ENCODE data around the gene GOT1. TPM values are rescaled to one million over a fixed set of nuclear protein-coding genes. Genes with fewer than 3 reads are reported as not detected.

The GOT1 gene
- polyA plus RNA-seq, 3 donors, result 75.3 to 87.4 (median 78.5) TPM

DNA sequence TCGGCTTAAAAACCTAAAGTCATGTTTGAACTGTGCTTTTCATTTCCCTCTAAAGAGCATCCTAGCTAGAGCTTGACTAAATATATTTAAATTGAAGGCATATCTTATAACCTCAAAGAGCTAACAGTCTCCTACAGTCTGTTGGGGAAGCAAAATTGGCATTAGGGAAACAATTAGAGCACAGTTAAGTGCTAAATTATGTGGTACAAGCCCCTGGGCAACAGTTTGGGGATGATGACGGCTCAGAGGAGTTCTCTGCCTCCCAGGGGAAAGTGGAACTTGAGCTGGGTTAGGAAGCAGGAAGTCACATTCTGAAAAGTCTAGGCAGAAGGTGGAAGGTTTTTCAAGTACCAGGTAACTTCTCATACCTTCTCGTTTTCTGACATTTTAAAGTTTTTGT is 18.6 kb upstream of the GOT1 start:
- no peak for DNase-seq (ENCODE audit: extremely low read depth in 1 of 11, low read depth in 9 of 11, low spot score in 4 of 11)

DNA sequence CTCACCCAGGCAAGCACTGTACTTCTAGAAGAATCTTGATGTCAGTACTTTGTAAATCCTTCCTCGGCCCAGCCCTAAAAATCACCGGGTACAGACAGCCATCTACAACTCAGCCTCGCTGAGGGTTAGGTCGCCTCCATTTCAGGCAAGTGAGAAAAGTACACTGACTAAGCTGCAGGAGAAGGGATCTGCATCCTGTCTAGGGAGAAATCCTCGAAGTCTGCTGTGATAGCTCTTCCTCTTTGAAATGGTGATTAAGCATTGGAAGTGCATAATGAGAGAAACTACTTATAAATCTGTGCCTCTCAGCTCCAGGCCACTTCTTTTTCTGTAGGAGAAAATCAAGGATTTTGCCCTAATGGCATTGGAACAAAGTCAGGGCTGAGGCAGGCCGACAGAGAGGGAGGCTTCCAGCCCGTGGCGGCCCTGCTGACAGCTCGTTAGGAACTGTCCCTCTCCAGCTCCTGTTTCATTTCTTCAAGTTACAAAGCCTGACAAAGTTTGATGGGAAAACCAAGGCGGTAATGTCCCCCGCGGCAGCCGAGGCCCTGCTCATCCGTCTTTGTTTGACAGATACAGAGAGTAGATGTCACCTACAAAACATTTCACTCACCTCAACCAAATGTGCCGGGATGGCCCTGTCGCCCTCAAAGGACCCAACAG is 14.1 kb upstream of the GOT1 start:
- DNase-seq (ENCODE audit: extremely low read depth in 1 of 11, low read depth in 9 of 11, low spot score in 4 of 11), result no peak

DNA sequence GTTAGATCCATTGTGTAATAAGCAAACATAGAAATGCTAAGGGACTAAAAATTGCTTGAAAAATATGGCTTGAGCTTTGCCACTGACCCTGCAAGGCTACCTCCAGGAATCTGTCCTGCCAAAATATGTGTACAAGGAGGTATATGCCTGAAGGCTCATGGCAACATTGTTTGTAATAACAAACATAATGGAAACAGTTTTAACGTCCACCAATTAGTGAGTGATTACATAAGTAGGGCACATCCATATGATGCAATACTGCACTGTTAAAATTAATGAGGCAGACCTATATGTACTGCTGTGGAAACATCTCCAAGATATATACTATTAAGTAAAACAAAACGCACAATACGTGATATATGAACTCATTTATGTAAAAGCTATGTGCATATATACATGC is 13.1 kb upstream of the GOT1 start:
- no peak for DNase-seq (ENCODE audit: extremely low read depth in 1 of 11, low read depth in 9 of 11, low spot score in 4 of 11)

DNA sequence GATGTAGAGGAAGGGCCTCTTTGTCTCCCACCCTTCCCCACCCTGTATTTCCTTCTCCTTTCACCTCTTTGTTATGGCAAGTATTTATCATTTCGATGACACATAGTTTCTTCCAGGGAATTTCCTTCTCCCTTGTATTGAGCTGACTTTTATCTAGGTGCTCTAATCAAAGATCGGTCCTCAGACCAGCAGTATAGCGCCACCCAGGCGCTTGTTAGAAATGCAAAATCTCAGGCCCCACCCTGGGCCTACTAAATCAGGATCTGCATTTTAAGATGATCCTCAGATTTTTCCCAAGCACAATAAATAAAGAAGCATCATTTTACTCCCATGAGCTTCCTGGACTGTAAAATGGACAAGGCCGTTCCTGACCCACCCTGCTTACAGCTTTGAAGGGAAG is 12.0 kb upstream of the GOT1 start:
- DNase-seq (ENCODE audit: extremely low read depth in 1 of 11, low read depth in 9 of 11, low spot score in 4 of 11), result no peak

DNA sequence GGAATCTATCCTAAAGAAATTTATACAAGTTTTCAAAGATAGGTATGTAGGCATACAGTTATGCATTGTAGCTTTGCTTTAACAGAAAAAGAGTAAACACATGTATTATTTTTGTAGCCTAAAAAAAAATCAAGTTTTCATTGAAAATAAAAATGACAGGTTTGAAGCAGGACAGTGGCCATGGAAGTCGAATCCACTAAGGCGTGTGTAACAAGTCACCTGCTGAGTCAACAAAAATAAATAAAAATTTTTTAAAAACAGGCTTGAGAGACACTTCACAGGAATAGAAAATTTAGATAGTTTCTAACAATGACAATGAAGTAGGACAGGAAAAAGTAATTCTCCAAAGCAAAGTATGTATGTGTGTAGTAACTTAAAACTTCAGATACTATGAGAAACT is 8.5 kb upstream of the GOT1 start:
- DNase-seq (ENCODE audit: extremely low read depth in 1 of 11, low read depth in 9 of 11, low spot score in 4 of 11), result no peak

DNA sequence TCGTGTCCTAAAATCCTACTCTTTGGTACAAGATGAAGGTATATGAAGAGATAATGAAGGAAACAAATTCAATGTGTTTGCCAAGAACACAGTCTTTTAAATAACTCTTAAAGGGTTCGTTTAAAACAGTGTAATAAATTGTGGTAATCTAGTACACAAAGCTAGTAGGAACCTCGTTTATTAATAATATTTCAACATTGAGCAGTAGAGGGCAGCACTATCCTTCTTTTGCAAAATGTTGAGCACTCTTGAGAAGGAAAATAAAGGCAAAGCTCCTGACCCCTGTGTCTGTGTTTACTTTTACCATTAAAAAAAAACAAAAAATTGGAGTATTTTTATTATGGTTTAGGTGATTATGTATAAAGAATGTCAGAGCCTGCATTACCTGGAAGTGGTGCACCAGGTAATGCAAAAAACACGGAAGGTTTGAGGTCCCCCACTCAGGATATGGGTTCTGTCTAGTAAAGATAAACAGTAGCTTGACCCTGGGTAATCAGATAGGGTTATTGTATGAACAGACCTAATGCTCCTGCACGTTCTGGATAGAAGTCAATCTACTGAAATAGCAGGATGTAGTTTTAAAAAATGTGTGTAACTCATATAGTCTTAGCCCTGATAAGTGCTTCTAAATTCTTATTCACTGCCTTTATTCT is 5.7 kb upstream of the GOT1 start:
- DNase-seq (ENCODE audit: extremely low read depth in 1 of 11, low read depth in 9 of 11, low spot score in 4 of 11), result peak in 5 of 11 donors; percentile 40 to 64 (median 52)

DNA sequence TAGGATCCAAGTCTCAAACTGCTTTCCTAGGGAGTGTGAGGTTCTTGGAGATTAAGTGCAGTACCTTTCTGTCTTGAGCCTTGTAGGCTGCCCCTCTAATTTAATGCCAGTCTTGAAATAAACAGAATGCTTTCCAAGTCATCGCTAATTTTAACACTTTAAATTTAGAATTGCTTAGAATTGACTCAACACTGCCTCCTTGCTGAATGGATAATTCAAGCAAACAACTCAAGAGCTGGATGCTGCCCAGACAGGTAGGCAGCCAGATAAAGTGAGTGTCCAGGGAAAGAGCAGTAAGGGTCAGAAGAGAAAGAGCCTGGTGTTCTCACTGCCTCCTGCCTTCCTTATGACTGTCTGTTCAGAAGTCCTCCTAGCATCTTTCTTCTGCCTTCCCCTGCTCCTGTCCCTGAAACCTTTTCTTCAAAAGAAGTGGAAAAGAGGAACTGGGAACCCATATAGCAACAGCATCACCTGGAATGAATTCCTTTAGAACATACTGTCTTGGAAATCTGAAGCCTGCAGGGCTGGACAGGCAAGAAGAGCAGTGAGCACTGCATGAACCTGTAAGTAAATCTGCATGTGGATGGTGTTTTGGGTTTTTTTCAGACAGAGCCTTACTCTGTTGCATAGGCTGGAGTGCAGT is 3.1 kb upstream of the GOT1 start:
- no peak for DNase-seq (ENCODE audit: extremely low read depth in 1 of 11, low read depth in 9 of 11, low spot score in 4 of 11)

DNA sequence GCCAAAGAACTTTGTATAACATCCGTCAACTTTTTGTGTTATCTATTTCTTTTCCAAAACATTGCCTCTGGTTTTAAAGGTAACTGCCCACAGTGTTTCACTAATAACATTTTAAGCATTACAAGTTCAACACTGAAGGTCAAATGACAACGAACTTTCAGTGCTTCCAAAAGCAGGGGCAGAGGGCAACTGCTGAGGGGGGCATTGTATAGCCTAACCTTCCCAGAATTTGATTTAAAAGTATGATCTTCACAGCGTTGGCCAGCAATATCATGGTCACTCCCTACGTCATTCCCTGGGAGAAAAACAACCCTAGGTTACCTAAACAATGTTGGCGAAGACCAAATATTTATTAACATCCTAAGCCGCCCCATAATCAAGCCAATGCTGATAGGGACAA is 2.5 kb upstream of the GOT1 start:
- no peak for DNase-seq (ENCODE audit: extremely low read depth in 1 of 11, low read depth in 9 of 11, low spot score in 4 of 11)

DNA sequence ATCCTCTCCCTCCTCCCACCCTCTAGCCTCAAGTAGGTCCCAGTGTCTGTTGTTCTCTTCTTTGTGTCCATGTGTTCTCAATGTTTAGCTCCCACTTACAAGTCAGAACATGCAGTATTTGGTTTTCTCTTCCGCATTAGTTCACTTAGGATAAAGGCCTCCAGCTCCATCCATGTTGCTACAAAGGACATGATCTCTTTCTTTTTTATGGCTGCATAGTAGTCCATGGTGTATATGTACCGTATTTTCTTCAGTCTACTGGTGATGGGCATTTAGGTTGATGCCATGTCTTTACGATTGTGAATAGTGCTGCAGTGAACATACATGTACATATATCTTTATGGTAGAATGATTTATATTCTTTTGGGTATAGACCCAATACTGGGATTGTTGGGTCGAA is 1.6 kb upstream of the GOT1 start:
- no peak for DNase-seq (ENCODE audit: extremely low read depth in 1 of 11, low read depth in 9 of 11, low spot score in 4 of 11)

DNA sequence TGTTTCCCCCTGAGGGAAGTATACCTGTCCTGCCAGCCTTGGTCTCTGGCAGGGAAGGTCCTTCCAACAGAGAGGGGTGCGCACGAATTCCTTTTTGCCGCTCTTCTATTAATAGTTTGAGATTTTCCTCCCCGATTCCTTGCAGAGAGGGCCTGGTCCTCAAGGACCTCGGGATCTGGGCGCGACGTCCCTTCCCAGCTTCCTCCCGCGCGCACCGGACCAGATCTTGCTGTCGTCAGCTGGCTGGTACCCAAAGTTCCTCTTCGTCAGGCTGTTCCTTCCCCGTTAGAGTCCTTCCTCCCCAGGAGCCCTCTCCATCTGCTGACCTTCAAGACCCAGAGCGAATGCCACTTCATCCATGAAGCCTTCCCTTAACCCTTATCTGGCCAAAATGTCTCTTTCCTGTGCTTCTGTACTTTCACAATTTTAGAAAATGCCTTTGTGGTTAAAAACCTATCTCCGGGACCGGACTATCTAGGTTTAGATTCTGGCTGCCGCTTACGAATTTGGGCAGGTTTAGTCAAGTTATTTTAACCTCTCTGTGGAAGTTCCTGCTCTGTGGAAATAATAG is 851 bp upstream of the GOT1 start:
- DNase-seq (ENCODE audit: extremely low read depth in 1 of 11, low read depth in 9 of 11, low spot score in 4 of 11), result peak in 1 of 11 donors; percentile 28

DNA sequence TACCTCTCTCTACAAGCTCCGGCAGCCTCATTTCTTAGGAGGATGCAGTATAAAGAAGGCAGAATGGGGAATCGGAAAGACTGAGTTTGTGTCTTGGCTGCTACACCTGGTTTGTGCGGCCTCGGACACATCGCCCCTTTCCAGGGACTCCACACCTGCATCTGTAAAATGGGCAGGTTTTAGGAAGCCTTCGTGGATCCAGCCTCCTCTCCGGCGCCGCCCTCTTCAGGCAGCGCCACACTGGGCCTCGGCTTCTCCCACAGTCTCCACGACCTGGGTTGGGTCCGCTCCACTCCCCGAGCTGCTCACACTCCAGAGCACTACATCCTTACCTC is 341 bp downstream of the GOT1 start:
- DNase-seq (ENCODE audit: extremely low read depth in 1 of 11, low read depth in 9 of 11, low spot score in 4 of 11), result no peak

DNA sequence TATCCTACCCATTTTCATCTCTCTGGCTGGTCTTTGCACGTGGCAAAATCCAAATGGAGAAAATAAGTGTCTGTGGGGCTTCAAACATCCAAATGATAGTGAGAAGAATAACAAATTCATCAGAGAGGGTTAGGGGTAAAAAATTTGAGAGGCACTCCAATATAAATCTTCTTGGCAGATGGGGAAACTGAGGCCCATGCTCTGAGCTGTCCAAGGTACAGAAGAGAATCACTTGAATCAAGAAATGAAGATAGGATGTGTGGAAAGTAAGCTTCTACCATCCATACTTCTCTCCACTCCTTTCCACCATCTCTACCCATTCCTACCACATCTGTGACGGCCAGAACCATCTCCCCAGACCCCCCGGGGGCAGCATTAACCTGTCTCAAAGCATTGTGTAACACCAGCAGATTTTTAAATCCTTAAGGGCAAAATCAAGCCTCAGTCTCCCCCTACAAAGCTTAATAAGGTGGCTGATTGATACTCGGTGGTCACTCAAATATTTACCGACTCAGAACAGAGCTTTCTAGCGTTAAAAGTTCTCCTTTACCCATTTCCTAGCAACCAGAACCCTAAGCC is 818 bp downstream of the GOT1 start:
- no peak for DNase-seq (ENCODE audit: extremely low read depth in 1 of 11, low read depth in 9 of 11, low spot score in 4 of 11)

DNA sequence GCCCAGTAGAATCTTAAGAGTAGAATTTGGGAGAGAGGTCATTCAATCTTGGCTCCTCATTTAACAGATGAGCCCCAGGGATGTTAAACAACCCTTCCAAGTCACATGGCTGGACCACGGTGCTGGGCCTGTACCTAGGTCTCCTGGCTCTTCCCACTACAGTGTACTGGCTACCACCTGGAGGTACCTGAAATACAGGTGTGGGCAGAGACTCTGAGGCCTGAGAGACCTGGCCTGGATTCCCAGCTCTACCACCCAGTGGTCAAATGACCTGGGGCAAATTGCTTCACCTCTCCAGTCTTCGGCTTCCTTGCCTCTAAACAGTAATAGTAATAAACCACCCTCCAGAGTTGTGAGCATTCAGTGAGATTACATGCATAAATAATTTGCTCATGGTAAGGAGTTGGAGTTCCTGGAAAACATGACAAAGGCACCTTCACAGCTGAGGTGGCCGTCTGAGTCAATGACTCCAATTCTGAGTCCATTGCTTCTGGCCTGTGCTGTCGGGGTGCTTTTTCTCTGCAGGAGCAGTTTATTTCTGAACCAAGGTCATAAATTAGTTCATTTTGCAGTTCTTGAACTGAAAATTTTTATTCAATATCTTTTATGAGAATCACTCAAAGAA is 2.7 kb downstream of the GOT1 start:
- DNase-seq (ENCODE audit: extremely low read depth in 1 of 11, low read depth in 9 of 11, low spot score in 4 of 11), result no peak

DNA sequence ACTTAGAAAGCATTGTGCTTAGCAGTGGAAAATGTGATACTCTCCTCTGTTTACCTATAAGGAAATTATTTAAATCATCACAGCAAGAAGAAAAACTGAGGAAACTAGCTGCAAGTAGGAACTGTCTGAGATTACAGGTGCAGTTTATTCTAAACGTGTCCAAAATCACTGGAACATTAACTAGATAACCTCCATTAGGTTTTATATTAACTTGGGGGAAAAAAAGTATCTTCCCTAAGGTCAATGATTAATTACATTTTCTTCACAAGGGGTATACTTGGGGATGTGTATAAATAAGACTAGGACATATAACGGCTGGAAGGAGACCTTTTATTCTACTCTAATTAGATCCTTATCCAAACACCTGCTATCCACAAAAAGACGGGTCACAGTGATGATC is 3.7 kb downstream of the GOT1 start:
- no peak for DNase-seq (ENCODE audit: extremely low read depth in 1 of 11, low read depth in 9 of 11, low spot score in 4 of 11)

DNA sequence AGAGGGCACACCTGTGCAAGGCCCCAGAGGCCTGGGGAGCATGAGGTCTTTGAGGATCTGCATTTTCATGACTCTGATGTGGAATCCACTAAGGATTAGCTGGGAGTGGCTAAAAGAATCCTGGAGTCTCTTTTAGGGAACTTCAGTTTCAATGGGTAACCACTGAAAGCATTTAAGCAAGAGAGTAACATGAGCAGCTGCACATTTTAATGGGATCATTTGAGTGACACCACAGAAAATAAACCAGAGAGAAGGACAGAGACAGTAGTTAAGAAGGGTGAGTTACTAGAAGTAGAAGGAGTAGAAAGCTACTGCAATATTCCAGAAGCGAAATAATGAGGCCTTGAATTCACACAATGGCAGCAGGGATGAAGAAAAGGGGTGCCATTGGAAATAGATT is 5.2 kb downstream of the GOT1 start:
- no peak for DNase-seq (ENCODE audit: extremely low read depth in 1 of 11, low read depth in 9 of 11, low spot score in 4 of 11)

DNA sequence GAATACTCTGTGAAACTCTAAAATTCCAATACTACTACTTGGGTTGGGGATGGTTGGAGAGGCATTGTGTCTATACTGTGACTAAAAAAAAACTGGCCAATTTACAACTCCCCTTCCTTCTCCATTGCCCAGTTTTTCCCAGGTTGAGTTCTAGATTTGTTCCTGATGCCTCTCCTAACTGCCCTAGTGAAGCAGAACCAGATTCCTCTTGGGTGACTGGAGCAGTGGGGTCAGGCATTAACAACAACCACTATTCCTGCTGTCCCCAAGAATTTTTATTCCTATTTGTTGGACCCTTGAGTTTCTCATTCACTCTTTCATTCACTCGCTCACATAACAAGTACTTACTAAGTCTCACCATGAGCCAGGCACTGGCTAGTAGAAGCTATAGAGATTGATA is 5.8 kb downstream of the GOT1 start:
- DNase-seq (ENCODE audit: extremely low read depth in 1 of 11, low read depth in 9 of 11, low spot score in 4 of 11), result no peak

DNA sequence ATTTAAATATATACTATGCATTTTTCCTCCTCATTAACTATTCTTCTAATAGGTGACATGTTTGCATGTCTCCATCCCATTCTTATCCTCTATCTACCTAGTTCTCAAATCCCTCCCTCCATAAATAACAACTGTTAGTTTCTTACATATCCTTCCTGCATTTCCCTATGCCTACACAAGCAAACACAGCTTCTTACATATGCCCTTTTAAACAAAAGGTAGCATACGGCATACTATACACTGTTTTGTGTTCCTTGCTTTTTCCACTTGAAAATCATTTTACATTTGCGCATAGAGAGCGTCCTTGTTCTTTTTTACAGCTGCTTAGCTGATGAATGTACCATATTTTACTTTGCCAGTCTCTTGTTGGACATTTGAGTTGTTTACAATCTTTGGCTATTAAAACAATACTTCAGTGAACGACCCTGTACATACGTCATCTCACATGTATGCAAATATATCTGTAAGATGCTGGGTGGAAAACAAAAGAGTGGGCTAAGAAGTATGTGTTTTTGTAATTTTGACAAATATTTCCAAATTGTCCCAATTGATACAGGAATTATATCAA is 7.8 kb downstream of the GOT1 start:
- no peak for DNase-seq (ENCODE audit: extremely low read depth in 1 of 11, low read depth in 9 of 11, low spot score in 4 of 11)

DNA sequence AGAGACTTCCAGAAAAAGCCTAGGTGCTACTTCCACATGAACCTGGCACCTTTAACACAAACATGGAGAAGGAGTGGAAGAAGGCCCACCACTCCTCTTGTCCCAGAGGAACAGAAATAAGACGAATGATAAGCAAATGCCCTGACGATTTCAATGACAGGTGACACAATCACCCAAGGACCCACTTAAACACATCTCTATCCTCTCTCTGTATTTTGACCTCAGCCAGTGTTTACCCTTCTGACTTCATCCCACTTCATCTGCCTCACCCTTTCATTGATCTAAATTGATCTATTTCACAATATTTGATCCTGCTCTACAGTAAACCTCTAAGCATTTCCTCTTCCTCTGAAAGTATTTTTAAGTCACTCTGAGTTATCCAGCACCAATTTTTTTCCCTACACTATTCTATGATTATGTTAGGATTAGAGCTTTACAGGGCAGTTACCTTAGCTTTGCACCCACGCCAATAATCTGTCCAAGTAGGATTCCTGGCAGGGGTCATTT is 9.1 kb downstream of the GOT1 start:
- no peak for DNase-seq (ENCODE audit: extremely low read depth in 1 of 11, low read depth in 9 of 11, low spot score in 4 of 11)

DNA sequence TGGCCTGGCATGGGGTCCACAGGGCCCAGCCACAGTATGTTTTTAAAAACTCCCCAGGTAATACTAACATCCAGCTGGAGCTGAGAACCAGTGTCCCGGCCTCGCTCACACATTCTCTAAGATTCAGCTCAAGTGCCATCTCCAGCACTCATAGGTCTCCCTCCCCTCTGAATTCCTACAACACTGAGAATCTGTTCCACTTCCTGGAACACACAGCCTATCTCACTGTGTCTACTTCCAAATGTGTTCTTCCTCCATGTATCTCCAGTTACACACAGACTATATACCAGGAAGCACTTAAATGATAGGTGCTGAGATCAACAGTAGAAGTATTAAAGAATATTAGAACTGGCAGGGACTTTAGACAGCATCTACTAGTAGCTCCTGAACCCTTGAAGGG is 10.7 kb downstream of the GOT1 start:
- DNase-seq (ENCODE audit: extremely low read depth in 1 of 11, low read depth in 9 of 11, low spot score in 4 of 11), result no peak

All from renal cortex interstitium (tissue), 11 donors.